Myocyte (in vitro differentiated cells): Measurements from ENCODE around the gene CPD. TPM values are rescaled to one million over a fixed set of nuclear protein-coding genes. Genes with fewer than 3 reads are reported as not detected.
"Not testable (repeated sequence)": the region's sequence is repeated elsewhere in the genome, so short reads cannot be mapped to it uniquely, and the experiment has no call there.

Experiments
- DNase-seq: peaks from one replicate; pipeline ENCODE4 v3.0.0-alpha.2; 2012; ENCODE audit warnings: low read depth
- total RNA-seq: library from RNA; depleted of rRNA; stranded (reverse); fragments of >200 nt; gene quantifications from 2 replicates; pipeline ENCODE4 v1.2.3, GENCODE V29; 2014

CPD gene
- total RNA-seq, 1 donor from 2014 or later = 37.7 TPM

- no peak for DNase-seq
Measured at GRCh38 chr17:30382345-30382744, 3.6 kb downstream of the CPD start.

GRCh38 chr17:30388321-30389179, 9.8 kb downstream of the CPD start:
- no peak for DNase-seq

GRCh38 chr17:30389756-30390300, 11.1 kb downstream of the CPD start:
- no peak for DNase-seq

- DNase-seq = no peak
Measured at GRCh38 chr17:30391534-30391933, 12.8 kb downstream of the CPD start.

- DNase-seq = no peak
Measured at GRCh38 chr17:30393491-30393890, 14.8 kb downstream of the CPD start.

- no peak for DNase-seq
Measured at GRCh38 chr17:30393911-30394867, 15.5 kb downstream of the CPD start.

- DNase-seq = no peak
Measured at GRCh38 chr17:30395398-30396022, 16.8 kb downstream of the CPD start.

GRCh38 chr17:30396129-30396528, 17.4 kb downstream of the CPD start:
- DNase-seq = no peak

GRCh38 chr17:30396612-30397011, 17.9 kb downstream of the CPD start:
- no peak for DNase-seq

- DNase-seq = no peak
Measured at GRCh38 chr17:30398328-30399041, 19.8 kb downstream of the CPD start.

- DNase-seq = no peak
Measured at GRCh38 chr17:30401097-30401496, 22.4 kb downstream of the CPD start.

GRCh38 chr17:30405161-30405560, 26.4 kb downstream of the CPD start:
- DNase-seq = no peak

GRCh38 chr17:30410627-30411026, 31.9 kb downstream of the CPD start:
- DNase-seq = not testable (repeated sequence)

- not testable (repeated sequence) for DNase-seq
Measured at GRCh38 chr17:30412008-30412496, 33.3 kb downstream of the CPD start.

- DNase-seq = no peak
Measured at GRCh38 chr17:30413109-30413508, 34.4 kb downstream of the CPD start.

GRCh38 chr17:30414486-30414885, 35.8 kb downstream of the CPD start:
- DNase-seq = no peak

GRCh38 chr17:30415491-30415890, 36.8 kb downstream of the CPD start:
- no peak for DNase-seq

GRCh38 chr17:30418070-30418469, 39.3 kb downstream of the CPD start:
- DNase-seq = not testable (repeated sequence)

- DNase-seq = no peak
Measured at GRCh38 chr17:30421592-30421991, 42.9 kb downstream of the CPD start.

GRCh38 chr17:30422171-30422570, 43.4 kb downstream of the CPD start:
- DNase-seq = no peak
